Body of pancreas (tissue), 4 donors: ENCODE data around the gene PLOD1. TPM values are rescaled to one million over a fixed set of nuclear protein-coding genes. Genes with fewer than 3 reads are reported as not detected.

Source experiments
- ATAC-seq: fragments of 150-250 bp; one replicate; pipeline ENCODE4 v1.9.1; 2016
- DNase-seq, 4 donors: peaks; one replicate each; pipeline ENCODE4 v3.0.0-alpha.2; 2019
- H3K27ac ChIP-seq, 4 donors: fragments of 200-600 bp; sonication (generic); 1 replicate in 3 of 4; 2 replicates in 1 of 4; pipeline versions ENCODE4 v1.5.1 to v1.6.1; 2016 to 2019; ENCODE audit warnings: mild to moderate bottlenecking in 1 of 4, mixed read lengths in 1 of 4, moderate library complexity in 1 of 4
- H3K27me3 ChIP-seq, 2 donors: fragments of 200-600 bp; sonication (generic); one replicate each; pipeline ENCODE4 v1.6.0; 2016; ENCODE audit warnings: mild to moderate bottlenecking in 1 of 2
- H3K36me3 ChIP-seq, 2 donors: fragments of 200-600 bp; sonication (generic); replicated peaks in 1 of 2; 2 replicates each; pipeline ENCODE4 v1.5.1; 2016; ENCODE audit warnings: low read depth in 2 of 2; ENCODE audit not compliant: insufficient read depth in 1 of 2
- H3K4me1 ChIP-seq: fragments of 200-600 bp; sonication (generic); one replicate; pipeline ENCODE4 v1.6.0; 2016
- H3K4me3 ChIP-seq, 2 donors: fragments of 200-600 bp; sonication (generic); 1 replicate in 1 of 2; 2 replicates in 1 of 2; pipeline ENCODE4 v1.5.1; 2016 to 2019
- H3K9me3 ChIP-seq, 3 donors: fragments of 200-600 bp; sonication (generic); 1 replicate in 2 of 3; 2 replicates in 1 of 3; pipeline ENCODE4 v1.5.1; 2016
- CTCF ChIP-seq, 7 experiments: fragments of 450-650 bp in 4 of 7; fragments of 200-600 bp in 3 of 7; sonication (generic) in 3 of 7; IDR thresholded peaks; one replicate each; pipeline ENCODE4 v1.5.1; 2016 to 2019; ENCODE audit warnings: antibody characterized with exemption in 7 of 7
- POLR2A ChIP-seq, 3 donors: fragments of 450-650 bp; IDR thresholded peaks; one replicate each; pipeline ENCODE4 v1.6.1; 2016; ENCODE audit warnings: antibody characterized with exemption in 3 of 3, mild to moderate bottlenecking in 2 of 3
- WGBS, 2 donors: methylation state at CpG; one replicate each; pipeline ENCODE4 v1.1.5; 2017; 5-methylcytosine and 5-hydroxymethylcytosine counted together
- intact Hi-C: fragments of 100-400 bp; cut with DNase I; formaldehyde crosslinking; loops from one replicate; pipeline ENCODE4 v1.15.1; 2023
- total RNA-seq, 2 donors: library from RNA; depleted of rRNA; stranded (reverse); fragments of >200 nt; gene quantifications; one replicate each; pipeline ENCODE4 v1.1.0, GENCODE V29; 2016

Gene PLOD1
- total RNA-seq, 2 donors from 2014 or later = 30.9 to 39.6 TPM

- ATAC-seq (no peak), DNase-seq (no peak)
- no peaks in the 10 kb centered on the region for H3K9me3 ChIP-seq
- peaks cover 0 to 10% of the 10 kb centered on the region in 2 donors for H3K36me3 ChIP-seq
- no peak overlapping the region for H3K4me3 ChIP-seq
- 56 to 80% methylated on average over 5 of the region's 5 CpGs for WGBS, 2 donors
- no peak for TF ChIP-seq POLR2A (IDR thresholded peaks at IDR 0.05)
- no peak for TF ChIP-seq CTCF (IDR thresholded peaks at IDR 0.05)
- intact Hi-C loops = no loop called here
- H3K4me1 ChIP-seq = peaks cover 25% of the 10 kb centered on the region
- no peak overlapping the region for H3K27ac ChIP-seq
- H3K27me3 ChIP-seq = no peaks in the 10 kb centered on the region
Measured at GRCh38 chr1:11984121-11984520, 49.6 kb downstream of the PLOD1 start.

- 82 to 83% methylated on average over 6 of the region's 6 CpGs for WGBS, 2 donors
- no peak overlapping the region for H3K27ac ChIP-seq
Measured at GRCh38 chr1:11984576-11984975, 50.1 kb downstream of the PLOD1 start.

GRCh38 chr1:11985171-11985570, 50.7 kb downstream of the PLOD1 start:
- no peak for ATAC-seq
- no peak for DNase-seq
- H3K27ac ChIP-seq = no peak overlapping the region
- H3K9me3 ChIP-seq = no peaks in the 10 kb centered on the region
- 78 to 100% methylated on average over 3 of the region's 3 CpGs for WGBS, 2 donors
- peaks cover 0 to 17% of the 10 kb centered on the region in 2 donors for H3K36me3 ChIP-seq
- no peak overlapping the region for H3K4me3 ChIP-seq
- TF ChIP-seq POLR2A (IDR thresholded peaks at IDR 0.05) (no peak), CTCF (IDR thresholded peaks at IDR 0.05) (no peak)
- no peaks in the 10 kb centered on the region for H3K27me3 ChIP-seq
- intact Hi-C loops = no loop called here
- peaks cover 18% of the 10 kb centered on the region for H3K4me1 ChIP-seq

More at GRCh38 chr1:11984576-11984975, 50.1 kb downstream of the PLOD1 start:
- TF ChIP-seq CTCF (IDR thresholded peaks at IDR 0.05) (no peak), POLR2A (IDR thresholded peaks at IDR 0.05) (no peak)
- DNase-seq = no peak
- H3K4me1 ChIP-seq = peaks cover 20% of the 10 kb centered on the region
- H3K27me3 ChIP-seq = no peaks in the 10 kb centered on the region
- intact Hi-C loops = no loop called here
- H3K36me3 ChIP-seq = peaks cover 0 to 13% of the 10 kb centered on the region in 2 donors
- no peaks in the 10 kb centered on the region for H3K9me3 ChIP-seq
- ATAC-seq = no peak
- H3K4me3 ChIP-seq = no peak overlapping the region

- Histone ChIP-seq H3K4me1 (peaks cover 15% of the 10 kb centered on the region), H3K4me3 (no peak overlapping the region), H3K36me3 (peaks cover 0 to 19% of the 10 kb centered on the region in 2 donors), H3K9me3 (no peaks in the 10 kb centered on the region), H3K27ac (no peak overlapping the region), H3K27me3 (no peaks in the 10 kb centered on the region)
- TF ChIP-seq CTCF (IDR thresholded peaks at IDR 0.05) (no peak), POLR2A (IDR thresholded peaks at IDR 0.05) (no peak)
- no peak for DNase-seq
- 69 to 85% methylated on average over 7 of the region's 7 CpGs for WGBS, 2 donors
- ATAC-seq = no peak
- intact Hi-C loops = no loop called here
Measured at GRCh38 chr1:11985851-11986250, 51.3 kb downstream of the PLOD1 start.

GRCh38 chr1:11989669-11990068, 55.2 kb downstream of the PLOD1 start:
- intact Hi-C loops = no loop called here
- ATAC-seq (no peak), DNase-seq (no peak)
- Histone ChIP-seq H3K9me3 (no peaks in the 10 kb centered on the region), H3K4me1 (no peaks in the 10 kb centered on the region), H3K4me3 (no peak overlapping the region), H3K27ac (no peak overlapping the region), H3K27me3 (no peaks in the 10 kb centered on the region), H3K36me3 (peaks cover 0 to 22% of the 10 kb centered on the region in 2 donors)
- 85 to 89% methylated on average over 6 to 7 of the region's 7 CpGs for WGBS, 2 donors
- no peak for TF ChIP-seq CTCF (IDR thresholded peaks at IDR 0.05)
- TF ChIP-seq POLR2A (IDR thresholded peaks at IDR 0.05) = no peak
